GM18868 (cell line): ENCODE measurements around the gene PDE10A.

Source experiments
- ATAC-seq: cut with Tn5 transposase; IDR thresholded peaks from one replicate; pipeline ENCODE4 v1.9.1; 2021; ENCODE audit warnings: mild to moderate bottlenecking, moderate library complexity; ENCODE audit not compliant: unreplicated experiment

PDE10A gene

GRCh38 chr6:165678904-165679303, 15.9 kb upstream of the PDE10A start:
- ATAC-seq, result no peak

DNA sequence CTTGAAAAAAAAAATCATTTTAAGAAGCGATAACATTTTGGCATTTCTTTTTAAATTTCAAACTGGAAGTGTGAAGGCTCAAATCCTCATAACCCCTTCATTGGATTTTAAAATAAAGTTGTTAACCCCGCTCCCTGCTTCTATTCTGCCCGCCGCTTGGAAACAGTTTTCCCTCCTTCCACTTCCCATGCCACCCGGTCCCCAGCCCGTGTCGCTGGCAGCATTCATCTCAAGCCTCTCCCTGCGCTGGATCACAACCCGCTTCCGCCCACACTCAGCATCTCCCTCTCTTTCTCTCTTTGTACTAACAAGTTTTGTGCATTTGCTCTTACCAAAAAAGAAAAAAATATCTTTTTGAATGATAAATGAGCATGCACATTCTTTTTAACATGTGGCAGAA, 15.4 kb upstream of the PDE10A start:
- no peak for ATAC-seq

DNA sequence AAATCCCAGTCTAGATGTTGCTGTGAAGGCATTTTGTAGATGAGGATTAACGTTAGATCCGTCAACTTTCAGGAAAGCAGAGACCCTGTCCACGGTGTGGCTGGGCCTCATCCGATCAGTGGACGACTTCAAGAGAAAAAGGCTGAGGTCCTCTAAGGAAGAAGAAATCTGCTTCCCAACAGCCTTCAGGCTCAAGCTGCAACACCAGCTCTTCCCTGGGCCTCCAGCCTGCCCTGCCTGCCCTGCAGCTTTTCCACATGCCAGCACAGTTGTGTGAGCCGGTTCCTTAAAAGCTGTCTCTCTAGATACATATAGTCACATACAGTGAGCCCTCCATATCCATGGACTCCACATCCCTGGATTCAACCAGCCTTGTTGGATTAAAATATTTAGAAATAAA, 14.1 kb upstream of the PDE10A start:
- ATAC-seq, result no peak

DNA sequence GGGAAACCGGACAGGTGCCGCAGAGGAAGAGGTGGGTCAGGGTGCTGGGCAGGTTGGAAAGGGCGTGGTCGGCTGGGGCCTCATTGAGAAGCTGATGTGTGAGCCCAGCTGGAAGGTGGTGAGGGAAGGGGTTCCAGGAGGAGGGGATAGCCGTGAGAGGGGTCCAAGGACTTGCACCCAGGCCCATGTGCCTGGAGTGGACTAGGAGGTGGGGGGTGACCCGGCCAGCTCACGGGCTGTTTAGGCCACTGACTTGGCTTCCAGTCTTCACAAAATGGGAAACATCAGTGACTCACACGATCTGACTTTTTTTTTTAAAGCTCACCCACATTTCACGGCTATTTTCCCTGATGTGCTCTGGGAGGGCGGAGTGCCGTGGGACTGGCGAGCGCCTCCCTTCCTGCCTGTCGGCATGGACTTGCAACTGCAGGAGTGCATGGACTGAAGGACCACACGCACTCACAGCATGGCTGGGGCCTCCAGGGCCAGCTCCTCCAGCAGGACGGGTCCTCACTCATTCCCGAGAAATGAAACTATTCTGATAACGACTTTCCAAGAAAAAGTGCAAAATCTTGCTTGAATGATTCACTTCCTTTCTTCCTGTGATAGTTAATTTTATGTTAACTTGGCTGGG, 13.5 kb upstream of the PDE10A start:
- no peak for ATAC-seq

DNA sequence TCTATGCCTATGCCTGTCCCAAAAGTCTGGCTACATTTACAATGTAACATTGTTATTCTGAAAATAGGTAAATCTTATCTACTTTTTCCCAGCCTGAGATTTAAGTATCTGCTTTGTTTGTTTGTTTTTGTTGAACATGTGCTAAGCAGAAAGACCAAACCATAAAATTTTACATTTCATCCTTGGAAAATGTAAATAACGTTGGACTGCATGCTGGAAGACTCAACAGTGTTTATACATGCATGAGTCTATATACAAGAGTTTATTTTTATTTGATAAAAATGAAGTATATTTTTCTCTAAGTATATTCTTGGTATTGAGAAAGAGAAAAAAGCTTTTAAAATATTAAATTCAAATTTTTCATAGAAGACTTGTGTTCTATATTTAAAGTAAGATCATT, 12.1 kb upstream of the PDE10A start:
- no peak for ATAC-seq

- no peak for ATAC-seq
These were observed 11.4 kb upstream of the PDE10A start for GRCh38 chr6:165674155-165675029.

DNA sequence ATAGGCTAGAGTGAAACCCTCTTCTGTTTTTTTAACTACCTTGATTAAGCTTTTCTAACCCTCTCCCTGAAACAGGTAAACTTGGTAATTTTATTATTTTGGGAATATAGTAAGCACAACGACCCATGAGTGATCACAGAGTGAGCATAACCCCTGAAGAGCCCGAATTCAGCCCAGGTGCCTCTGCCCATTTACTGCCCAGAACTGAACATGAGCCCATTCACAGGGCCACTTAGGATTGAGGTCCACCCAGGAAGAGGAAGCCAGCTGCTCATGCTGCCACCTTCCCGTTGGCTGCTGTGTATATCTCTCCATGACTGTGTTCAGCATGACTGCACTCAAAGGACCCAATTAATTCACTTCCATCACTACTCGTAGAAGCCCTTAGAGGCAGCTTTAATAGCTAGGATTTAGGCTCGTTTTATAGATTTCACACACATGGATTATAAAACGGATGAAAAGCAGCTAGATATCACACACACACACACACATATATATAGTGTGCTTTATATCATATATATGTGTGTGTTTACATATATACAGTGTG, 8.3 kb upstream of the PDE10A start:
- ATAC-seq, result no peak

- no peak for ATAC-seq
These were observed 5.9 kb upstream of the PDE10A start for GRCh38 chr6:165668951-165669350.

GRCh38 chr6:165665384-165665672, 2.3 kb upstream of the PDE10A start:
- ATAC-seq, result no peak

DNA sequence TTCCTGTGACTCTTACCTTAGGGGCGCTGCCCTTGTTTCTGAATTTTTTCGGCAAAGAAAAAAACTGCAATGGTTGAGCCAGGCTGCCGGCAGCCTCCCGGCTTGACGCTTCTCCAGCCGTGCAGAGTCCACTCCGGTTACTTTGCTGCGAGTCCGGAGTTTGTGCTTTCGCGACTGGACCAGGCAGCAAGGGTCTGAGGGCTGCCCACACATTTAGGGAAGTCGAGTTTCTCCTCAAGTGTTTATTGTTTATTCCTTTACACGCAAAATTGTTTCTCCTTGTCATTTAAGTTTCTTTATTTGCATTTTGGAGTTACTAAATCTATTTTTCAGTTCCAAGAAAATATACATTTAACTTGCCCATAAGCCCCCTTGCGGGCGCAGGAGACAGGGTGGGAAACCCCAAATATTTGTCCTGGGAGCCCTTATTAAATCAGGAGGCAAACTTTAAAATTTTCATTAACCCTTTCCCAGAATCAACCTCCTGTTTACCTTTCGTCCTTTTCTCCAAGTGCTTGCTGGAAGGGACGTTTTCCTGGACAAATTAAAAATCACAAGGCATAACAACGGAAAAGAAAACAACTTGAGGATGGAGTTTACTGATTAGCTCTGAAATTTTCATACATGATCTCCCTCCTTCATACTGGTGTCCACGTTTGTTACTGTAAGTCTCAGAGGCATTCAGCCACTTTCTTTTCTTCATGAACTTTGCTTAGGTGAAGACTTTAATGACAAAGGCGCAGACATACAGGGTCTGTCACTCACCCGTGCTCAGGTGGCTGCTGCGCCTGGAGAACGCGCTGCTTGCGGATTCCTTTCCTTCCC, 1.7 kb upstream of the PDE10A start:
- no peak for ATAC-seq

- ATAC-seq, result no peak
These were observed 906 bp upstream of the PDE10A start for GRCh38 chr6:165663736-165664558.

DNA sequence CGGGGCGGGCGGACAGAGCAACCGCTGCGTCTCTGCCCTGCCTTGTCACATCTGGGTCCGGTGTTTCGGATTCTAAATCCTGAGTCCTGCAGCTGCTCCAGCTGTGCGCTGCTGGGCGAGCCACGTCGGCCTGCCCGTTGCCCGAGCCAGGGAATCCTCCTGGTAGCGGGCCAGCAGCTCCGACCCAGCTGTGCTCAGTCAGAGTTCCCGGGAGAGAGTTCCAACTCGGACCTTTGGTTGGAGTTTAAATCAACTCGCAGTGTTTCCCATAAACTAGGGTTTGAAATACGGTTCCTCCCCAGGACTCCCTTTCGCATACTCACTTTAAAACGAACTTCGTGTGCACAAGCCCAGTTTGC, 315 bp upstream of the PDE10A start:
- no peak for ATAC-seq

GRCh38 chr6:165662041-165662748, 846 bp downstream of the PDE10A start:
- no peak for ATAC-seq

DNA sequence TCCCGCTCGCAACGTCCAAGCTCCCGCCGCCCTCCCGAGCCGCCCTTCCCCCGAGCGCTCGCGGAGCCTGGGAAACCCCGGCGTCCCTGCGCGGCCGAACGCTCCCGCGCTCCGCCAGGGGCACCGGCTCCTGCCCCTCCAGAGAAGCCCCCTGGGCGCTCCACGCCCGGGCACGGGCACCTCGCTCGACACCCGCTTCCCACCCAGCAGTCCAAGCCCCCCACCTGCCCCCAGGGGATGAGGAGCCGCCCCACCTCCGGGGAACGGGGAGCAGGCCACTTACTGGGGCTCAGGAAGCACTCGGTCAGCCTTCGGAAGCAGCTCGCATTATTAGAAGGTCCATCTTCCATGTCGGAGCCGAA, 1.4 kb downstream of the PDE10A start:
- ATAC-seq, result no peak

DNA sequence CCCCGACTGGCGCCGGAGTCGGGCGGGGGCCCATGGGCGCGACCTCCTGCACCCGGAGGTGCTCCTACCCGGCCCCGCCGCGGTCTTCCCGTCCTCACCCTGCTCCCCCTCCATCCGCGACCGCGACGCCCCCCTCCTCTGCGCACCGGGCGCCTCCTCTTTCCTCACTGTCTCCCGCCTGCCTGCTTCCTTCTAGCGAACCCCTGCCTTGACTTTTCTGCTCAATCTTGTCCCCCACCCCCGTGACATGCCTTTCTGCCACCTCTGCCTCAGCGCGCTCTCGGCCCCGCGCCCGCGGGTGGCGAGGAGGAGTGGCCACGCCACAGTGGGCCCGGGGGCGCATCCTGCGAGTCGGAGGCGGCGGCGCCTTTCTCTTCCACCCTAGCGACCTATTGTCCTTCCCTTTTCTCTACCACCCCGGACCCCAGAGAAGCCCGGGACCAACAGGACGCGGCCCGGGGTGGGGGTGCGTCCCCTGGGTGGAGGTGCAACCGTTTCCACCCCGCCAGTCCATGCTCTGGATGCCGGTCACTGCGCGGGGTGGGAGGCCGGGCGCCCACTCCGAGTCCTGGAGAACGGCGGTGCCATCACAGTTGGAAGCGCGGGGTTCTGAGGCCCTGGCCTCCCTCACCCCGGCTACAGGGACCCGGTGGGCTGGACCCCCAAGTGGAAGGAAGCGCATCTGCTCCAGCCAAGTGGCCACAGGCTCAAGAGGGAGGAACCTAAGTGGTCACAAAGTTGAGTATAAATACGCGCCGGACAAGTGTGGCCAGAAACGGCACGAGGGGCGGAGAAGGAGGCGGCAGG, 2.0 kb downstream of the PDE10A start:
- ATAC-seq, result no peak

- ATAC-seq, result no peak
These were observed 2.8 kb downstream of the PDE10A start for GRCh38 chr6:165659945-165660856.

- no peak for ATAC-seq
These were observed 4.5 kb downstream of the PDE10A start for GRCh38 chr6:165658395-165659058.

DNA sequence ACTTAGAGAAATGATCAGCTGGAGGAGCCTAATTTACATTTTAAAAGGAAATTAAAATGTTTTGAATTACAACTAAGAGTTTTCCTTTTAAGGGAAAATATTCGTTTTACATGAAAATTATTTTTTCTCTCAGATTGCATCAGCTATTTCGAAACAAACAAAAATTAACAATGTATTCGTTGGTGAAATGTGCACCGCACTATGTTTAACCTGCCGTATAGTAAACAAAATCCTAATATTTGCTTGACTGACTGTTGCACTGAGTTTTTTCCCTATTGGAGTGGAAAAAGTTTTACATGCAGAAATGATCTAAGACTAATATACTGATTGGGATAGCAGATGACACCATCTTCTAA, 5.7 kb downstream of the PDE10A start:
- no peak for ATAC-seq
